NCI-H1417 treated with DMSO at 0.1 percent for 48 hours (cell line): Measurements from ENCODE around the gene FIGN.

ENCODE experiments used
- DNase-seq: peaks from one replicate; lab custom pipeline; 2025; lab: John Stamatoyannopoulos, UW

The FIGN gene

DNA sequence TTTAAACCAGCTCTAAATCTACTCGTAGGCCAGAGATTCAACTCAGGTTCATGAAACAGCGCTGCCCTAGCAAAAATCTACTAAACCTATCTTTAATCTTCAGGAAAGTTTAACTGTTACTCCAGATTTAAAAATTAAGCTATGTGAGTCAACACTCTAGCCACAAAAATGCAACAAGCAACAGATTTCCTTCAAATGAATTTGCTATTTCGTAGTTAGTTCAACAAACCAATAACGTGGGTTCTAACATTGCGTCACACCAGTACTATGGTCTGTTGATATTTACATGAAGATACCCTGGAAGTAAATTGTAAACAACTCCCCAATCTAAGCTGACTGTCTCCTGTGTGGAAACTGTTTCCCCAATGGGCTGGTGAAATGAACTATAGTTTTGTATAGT is 71.2 kb downstream of the FIGN start:
- no peak for DNase-seq

DNA sequence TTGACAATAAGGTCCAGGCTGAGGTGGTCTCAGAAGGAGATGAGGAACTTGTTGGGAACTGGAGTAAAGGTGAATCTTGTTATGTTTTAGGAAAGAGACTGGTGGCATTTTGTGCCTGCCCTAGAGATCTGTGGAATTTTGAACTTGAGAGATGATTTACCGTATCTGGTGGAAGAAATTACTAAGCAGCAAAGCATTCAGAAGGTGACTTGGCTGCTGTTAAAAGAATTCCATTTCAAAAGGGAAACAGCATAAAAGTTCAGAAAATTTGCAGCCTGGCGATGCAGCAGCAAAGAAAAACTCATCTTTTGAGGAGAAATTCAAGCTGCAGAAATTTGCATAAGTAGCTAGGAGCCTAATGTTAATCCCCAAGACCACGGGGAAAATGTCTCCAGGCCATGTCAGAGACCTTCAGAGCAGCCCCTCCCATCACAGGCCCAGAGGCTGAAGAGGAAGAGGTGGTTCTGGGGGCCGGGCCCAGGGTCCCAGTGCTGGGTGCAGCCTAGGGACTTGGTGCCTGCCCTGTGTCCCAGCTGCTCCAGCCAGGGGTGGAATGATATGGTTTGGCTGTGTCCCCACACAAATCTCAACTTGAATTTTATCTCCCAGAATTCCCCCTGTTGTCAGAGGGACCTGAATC is 73.5 kb downstream of the FIGN start:
- DNase-seq: no peak

DNA sequence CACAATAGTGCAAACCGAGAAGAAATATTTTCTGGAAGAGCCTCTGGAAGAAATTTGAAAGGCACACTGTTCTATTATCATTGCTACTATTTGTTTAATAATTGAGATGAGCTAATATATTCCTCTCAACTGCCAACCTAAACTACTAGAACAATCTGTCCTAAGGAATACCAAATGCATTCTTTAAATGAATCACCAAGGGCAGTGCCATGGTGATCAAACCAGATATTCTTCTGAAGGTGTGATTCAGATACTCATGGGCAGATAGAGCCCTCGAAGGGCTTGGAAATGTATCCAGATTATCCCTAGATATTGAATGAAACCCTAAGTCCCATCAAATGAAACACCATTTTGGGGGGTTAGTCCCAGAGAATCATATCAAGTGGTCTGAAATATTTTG is 76.6 kb downstream of the FIGN start:
- no peak for DNase-seq

DNA sequence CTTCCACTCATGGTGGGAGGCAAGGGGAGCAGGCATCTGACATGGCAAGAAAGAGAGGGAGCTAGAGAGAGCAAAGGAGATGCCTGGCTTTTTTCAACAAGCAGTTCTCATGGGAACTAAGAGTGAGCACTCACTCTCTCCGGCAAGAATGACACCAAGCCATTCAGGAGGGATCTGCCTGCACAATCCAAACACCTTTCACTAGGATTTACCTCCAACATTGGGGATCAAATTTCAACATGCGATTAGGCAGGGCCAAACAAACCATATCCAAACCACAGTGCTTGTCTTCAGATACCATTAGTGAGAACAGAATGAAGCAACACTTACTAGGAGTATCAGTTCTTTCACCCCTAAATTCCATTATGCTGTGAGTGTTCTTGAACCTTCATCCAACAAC is 77.3 kb downstream of the FIGN start:
- DNase-seq: no peak

DNA sequence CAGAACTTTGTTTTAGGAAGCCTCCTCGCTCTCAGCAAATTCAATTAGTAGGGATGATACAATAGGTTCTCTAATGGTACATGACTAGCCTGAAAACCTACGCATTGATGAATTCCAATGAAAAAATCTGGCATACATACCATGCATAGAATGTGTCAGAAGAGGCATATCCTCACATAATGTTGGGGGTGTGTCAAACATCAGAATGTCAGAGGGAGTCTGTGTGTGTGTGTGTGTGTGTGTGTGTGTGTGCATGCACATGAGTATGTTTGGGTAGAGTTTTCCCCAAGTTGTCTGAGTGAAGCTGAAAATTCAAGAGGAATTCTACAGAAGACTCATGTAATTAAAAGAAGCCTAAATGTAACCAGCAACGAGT is 78.5 kb downstream of the FIGN start:
- no peak for DNase-seq

DNA sequence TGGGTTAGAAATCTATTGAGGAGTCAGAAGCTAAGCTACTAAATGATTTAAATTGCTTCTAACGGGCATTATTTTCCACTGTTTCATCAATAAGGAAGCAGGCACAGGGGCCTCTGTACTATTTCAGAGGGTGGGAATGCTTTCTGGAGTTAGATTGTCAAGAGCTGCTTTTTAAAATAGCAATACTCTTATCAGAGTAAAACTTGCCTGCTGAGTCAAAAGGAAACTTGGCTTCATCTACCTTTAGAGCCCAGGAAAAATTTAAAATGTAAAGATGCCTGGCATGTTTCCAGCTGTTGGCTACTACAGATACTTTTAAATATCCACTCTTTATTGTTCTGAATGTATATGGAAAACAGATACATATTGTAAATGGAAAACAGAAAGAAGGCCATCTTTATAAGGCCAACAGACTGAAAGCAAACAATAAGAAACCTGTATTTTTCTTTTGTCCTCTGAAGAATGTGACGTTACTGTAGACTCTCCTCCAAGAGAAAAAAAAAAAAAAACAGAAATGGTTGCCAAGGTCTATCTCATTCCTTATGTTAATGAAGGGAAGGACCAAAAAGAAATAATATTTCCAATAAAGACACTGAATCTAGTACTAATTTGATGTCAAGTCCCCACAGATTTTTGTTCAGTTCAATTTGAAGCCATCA is 79.1 kb downstream of the FIGN start:
- no peak for DNase-seq

DNA sequence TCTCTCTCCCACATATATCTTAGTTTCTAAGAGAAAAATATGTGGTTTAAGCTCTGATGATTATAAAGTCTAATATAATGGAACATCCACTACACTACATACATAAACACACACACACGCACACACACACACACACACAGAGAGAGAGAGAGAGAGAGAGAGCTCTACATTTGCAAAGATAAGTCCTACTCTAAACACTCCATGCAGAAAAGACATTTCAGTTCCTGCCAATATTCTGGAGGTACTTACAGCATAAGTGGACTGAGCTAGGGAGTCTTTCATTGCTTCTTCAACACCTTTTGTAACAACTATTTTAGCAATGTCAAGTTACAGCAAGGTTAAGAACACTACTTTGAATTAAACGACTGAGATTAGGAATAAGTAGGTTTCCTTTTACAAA is 80.1 kb downstream of the FIGN start:
- no peak for DNase-seq

DNA sequence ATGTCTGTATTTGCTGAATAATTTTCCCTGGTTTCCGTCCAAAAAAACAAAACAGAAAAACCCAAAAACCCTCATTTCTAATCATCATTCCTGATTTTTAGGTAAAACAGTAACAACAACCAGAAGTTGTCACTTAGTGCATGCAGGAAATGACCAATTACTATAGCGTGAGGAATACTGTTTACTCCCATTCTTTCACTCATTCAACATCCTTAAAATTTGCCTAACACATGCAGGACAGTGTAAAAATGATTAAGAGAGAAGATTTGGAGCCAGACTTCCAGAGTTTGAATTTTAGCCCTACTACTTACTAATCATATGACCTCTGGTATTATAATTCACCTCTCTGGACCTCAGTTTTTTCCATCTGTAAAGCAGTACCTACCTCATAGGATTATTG is 83.1 kb downstream of the FIGN start:
- DNase-seq: no peak

DNA sequence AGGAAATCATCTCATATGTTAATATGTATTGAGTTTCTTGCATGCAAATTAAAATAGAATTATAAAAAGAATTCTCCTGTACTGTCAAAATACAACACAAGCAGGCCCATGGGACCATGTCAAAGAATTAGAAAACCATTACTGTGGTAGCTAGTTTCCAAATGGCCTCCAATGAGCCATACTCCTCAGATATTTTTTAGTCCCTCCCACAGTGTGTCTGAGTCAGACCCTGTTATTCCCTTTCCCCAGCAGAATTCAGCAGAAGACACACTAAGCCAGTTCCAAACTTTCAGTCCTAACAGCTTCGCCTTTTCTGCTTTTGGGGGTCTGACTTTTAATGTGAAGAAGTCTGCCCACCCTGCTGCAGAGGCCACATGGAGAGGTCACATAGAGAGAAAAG is 86.7 kb downstream of the FIGN start:
- DNase-seq: no peak

DNA sequence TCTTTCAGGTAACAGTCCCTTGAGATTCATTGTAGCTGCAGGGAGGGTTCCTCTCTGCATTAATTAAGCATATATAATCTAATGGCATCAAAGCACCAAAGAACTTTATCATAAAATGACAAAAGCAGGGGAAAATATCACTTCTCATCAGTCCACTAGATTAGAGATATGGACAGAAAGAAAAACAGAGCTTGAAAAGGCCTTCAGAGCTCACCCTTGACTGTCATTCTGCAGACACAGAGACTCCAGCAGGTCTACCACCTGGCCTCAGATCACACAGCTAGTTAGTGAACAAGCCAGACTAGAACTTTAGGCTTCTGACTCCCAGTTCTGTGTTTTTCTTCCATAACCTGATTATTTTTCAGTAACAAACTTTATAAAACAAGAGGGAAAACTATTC is 88.5 kb downstream of the FIGN start:
- DNase-seq: no peak

DNA sequence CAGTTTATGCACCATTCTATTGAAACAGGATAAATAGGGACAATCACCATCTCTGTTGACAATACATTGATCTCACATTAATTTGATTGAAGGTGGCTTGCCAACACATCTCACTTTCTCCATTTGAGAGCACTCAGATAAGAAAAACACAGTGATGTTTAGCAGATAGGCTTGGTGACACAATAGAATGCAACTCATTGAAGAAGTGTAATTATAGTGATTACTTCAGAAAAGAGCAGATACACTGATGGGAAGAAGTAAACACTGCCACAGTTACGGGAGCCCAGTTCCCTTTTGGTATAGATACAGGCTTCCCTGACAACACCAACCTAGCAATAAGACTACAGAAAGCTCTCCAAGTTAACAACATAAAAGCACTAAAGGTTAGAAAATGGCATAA is 89.1 kb downstream of the FIGN start:
- DNase-seq: no peak

DNA sequence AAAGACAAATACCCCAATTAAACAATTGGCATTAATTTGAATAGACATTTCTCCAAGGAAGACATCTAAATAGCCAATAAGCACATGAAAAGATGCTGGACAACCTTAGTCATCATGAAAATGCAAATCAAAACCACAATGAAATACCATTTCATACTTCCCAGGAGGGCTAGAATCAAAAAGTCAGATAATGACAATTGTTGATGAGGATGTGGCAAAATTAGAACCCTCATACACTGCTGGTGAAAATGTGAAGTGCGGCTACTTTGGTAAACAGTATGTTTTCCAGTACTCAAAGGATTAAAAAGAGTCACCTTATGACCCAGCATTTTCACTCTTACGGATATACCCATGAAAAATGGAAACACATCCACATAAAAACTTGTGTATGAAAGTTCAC is 91.6 kb downstream of the FIGN start:
- DNase-seq: no peak

DNA sequence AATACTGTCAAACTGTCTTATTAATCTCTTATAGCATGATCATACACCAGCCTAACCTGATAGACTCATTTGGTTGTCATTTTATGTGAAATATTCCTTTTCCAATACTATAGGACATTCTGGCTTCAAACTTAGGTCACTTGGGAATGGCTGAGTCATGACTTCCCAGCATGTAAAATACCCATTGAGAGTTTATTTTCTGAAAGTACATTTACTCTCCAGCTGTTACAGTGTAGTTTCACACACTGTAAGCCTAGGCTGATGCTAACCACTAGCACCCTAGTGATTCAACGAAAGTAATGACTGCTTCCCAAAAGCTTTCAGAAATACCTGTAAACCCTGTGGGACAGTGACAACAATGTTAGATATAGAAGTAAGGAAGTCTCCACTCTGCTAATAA is 93.8 kb downstream of the FIGN start:
- DNase-seq: no peak

DNA sequence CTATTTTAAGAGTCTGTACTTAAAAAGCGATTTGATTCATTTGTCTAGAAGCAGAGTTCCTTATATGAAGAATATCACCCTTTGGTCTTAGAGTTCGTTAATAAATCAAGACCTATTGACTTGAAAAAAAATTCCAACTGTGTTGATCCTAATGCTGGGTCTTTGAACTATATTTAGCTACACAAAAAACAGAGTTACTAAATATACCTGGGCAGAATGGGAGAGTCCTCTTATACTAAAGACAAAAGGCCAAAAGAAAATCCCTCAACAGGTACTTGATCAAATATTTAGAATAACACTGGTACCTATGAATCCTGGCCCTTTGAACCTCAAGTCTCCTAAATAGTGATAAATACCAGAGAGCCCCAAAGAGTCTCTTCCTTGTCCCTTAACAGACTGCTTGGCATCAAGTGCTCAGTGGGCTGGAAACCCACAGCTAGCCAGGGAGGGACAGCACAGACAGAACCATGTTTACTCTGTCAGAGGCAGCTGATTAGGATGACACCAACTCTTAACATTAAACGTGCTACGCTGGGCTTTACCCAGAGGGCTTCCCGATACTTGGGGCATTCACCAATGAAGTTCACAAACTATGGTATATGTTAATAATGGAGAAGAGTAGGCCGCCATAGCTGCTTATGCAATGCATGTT is 95.1 kb downstream of the FIGN start:
- no peak for DNase-seq

DNA sequence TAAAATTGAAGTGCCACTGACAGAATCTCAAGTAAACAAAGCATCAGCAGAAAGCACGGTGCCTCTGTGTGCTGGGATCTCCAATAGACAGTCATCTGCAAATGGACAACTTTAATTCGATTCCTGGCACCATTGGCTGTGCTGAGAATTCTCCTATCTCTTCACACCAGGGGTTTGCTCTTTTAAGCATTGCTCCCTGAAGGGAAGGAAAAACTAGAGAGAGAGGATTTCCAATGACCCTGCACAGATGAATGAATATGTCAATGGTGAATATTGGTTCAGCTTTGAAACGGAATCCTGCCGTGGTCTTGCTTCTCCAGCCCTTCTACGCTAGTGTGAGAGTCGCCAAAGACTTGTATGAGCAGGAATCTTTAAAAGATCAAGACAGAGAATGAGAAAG is 97.9 kb downstream of the FIGN start:
- DNase-seq: no peak

DNA sequence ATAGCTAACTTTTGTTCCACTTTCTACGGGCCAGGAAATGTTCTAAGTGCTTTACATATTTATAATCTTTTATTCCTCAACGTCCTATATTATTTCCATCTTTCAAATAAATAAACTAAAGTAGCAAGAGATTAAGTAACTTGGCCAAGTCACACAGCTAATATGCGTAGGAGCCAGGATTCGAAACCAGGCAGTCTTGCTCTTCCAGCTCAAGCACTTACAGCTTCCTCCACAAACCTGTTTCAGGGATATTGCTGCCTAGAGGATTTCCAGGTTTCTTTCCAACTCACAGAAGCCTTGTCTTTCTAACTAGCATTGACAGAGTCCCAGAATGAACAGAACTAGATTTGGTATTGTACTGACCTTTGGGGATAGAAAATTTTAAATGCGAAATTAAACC is 102.5 kb downstream of the FIGN start:
- DNase-seq: no peak

DNA sequence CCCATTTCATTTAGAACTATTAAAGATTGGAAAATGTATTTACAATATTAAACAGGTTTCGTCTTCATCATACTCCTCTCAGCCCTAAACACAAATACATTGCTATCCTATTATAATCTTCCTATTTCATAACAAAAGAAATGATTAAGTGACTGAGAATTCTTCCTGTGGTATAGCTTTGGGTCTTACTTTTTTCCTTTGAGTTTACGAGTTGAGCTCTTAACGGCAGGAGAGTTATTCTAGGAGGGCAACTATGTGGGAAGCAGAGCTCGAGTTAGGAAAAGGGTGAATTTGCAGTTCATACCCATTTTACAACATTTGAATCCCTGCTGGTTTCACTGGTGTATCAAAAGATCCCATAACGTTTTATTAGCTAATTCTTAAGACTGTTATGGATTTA is 105.0 kb downstream of the FIGN start:
- no peak for DNase-seq

DNA sequence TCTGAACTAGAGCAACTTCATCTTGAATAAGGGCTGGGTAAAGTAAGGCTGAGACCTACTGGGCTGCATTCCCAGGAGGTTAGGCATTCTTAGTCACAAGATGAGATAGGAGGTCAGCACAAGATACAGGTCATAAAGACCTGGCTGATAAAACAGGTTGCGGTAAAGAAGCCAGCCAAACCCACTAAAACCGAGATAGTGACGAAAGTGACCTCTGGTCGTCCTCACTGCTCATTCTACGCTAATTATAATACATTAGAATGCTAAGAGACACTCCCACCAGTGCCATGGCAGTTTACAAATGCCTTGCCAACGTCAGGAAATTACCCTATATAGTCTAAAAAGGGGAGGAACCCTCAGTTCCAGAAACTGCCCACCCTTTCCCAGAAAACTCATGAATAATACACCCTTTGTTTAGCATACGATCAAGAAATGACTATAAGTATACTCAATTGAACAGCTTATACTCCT is 109.1 kb downstream of the FIGN start:
- no peak for DNase-seq

DNA sequence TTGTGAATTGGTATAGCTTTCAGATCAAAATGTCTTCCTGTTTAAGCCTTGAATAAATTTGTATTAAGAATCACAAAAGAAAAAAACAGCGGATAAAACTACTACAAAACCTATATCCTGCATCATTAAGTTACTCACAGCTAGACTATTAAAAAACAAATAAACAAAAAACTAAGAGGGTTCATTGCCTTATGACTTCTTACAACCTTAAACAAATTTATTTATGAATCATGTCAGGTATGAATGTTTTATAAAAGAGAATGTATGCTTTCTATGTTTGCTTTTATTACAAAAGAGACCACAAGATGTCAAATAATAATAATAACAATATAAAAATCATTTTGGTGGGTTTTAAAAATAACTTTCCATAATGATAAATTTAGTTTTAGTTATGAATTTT is 109.6 kb downstream of the FIGN start:
- DNase-seq: no peak

DNA sequence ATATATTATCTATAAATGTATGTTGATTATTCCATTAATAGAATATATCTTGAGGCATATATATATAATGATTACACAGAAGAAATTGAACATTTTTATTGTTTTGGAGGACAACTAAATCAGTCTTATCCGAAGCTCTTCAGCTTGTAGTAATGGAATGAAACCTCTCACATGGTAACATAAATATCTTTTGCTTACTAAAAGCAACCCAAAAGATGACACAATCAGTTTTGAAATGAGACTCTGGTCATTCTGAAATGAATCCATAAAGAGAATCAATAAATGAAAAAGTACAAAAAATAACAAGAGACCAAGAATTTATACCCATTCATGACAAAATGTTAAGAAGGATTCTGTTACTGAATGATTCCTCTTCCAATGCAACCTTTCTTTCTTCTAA is 110.2 kb downstream of the FIGN start:
- DNase-seq: no peak

DNA sequence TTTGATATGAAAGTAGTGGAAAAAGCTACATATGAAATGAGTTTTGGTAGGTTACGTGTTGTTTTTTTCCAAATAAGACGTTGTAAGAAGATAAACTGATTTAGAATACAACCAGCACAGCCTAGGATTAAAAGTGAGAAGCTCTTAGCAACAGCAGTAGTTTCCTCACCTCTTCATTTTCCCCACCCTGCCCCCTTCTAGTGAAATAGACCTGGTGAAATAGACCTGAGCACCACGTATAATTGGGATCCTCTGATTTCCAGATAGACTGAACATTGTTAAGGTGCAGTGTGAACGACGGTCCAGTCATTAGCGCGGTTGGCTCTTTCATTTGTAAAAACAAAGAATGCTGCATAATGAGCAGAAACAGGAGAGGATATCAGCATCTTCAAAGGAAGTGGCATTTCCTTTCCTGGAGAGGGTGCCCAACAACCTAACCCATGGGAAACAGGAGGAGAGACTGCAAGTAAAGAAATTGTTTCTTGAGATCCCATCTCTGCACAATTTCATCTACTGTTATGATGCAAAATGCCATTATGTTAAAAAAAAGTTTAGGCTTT is 114.3 kb downstream of the FIGN start:
- no peak for DNase-seq

DNA sequence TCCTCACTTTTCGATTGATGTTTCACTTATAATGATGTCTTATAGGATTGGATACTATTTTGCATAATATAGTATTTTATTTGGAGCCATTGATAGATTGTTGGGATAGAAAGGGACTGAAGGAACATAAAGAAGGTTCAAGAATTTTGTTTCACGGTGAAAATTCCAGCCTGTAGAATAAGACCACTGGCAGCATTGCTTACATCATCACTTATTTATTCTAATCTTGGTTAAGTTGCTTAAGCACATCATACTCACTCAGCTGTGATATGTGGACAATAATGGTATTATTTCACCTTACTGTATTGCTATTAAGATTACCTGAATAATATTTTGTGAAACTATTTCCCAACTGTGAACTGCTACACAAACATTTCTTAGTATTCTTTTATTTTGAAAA is 118.3 kb downstream of the FIGN start:
- DNase-seq: no peak

DNA sequence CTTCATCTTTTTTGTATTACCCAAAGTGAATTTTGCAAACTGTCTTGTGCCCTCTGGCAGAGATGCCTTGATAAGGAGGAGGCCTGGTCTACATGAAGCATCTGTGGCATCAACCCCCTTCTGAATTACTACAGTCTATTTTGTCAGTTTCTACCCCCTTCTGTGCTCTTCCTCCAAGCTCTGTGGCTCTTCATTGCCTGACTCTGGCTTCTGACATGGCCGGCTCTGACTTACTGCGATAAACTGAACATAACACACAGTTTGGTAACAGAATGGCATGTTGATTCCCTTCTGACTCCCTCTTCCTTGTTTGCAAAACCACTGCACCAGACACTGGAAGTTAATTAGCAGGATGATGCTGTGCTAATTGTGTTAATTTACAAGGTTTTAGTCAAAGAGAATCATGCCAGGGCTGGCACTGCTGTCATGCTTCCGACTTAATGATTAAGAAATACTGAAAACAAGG is 122.5 kb downstream of the FIGN start:
- no peak for DNase-seq
